ENCODE data around the gene NEUROG2. TPM values are rescaled to one million over a fixed set of nuclear protein-coding genes. Genes with fewer than 3 reads are reported as not detected.

Gene NEUROG2
- total RNA-seq, 6 donors from 2014 or later: not detected

DNA sequence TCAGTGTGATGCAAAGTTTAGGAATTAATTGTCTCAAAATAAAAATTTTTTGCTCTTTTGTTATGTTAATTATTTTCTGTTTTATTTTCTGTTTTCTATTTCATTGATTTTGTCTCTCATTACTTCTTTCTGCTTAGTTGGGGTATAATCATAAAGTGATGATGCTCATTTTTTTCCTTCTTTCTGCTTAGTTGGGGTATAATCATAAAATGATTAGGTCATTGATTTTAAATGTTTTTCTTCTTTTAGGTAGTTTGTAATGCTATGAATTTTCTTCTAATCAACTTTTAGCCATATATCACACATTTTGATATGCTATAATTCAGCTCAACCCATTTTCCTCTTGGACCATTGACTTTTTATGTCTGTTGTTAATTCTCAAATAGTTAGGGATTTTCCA is 43.7 kb downstream of the NEUROG2 start:
- TF ChIP-seq EP300 (IDR thresholded peaks at IDR 0.05) (no peak), POLR2A (IDR thresholded peaks at IDR 0.05) (no peak)
- DNase-seq (no peak), ATAC-seq (ENCODE audit: low FRiP score in 2 of 2) (no peak)
- Histone ChIP-seq H3K27ac (no peak overlapping the region), H3K27me3 (no peaks in the 10 kb centered on the region), H3K4me3 (no peak overlapping the region), H3K36me3 (no peaks in the 10 kb centered on the region), H3K9me3 (no peaks in the 10 kb centered on the region), H3K4me1 (no peaks in the 10 kb centered on the region)

Other genes starting within 250 kb of the NEUROG2 start
- 10 to 100 TPM in 1 of 6 donors, 1 to 10 TPM in 5; 1.3 to 14.5 (median 7.6) TPM for gene TIFA, start 230.3 kb downstream of the NEUROG2 start, total RNA-seq
- gene ALPK1, start 218.8 kb downstream of the NEUROG2 start, total RNA-seq: 10 to 100 TPM; 22.7 to 68.0 (median 35.6) TPM
- gene ZGRF1, start 120.7 kb upstream of the NEUROG2 start, total RNA-seq: 1 to 10 TPM; 2.6 to 9.4 (median 4.6) TPM
- gene LARP7, start 121.0 kb upstream of the NEUROG2 start, total RNA-seq: 10 to 100 TPM; 27.8 to 46.0 (median 28.4) TPM

All from upper lobe of left lung (tissue), 6 donors.